ENCODE data around the gene CXCR4.
"Not testable (repeated sequence)": the region's sequence is repeated elsewhere in the genome, so short reads cannot be mapped to it uniquely, and the experiment has no call there.

The CXCR4 gene

DNA sequence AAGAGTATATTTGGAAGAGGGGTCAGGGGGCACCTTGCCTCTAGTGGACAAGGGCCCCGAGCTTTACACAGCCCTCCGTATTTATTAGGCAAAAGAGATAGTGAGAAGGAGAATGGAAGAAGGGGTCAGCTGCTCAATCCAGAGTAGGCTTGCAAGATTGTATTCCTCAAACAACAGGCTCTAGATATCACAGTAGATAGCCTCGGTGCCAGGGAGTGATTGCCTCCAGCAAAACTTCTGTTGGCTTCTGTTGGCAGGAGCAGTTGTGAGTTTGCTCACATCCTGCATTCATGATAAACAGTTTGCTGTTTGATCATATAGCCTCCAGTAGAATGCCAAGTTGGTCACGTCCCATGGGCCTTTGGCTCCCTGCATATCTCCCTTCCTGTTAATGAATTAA is 46.1 kb downstream of the CXCR4 start:
- DNase-seq = not testable (repeated sequence)

DNA sequence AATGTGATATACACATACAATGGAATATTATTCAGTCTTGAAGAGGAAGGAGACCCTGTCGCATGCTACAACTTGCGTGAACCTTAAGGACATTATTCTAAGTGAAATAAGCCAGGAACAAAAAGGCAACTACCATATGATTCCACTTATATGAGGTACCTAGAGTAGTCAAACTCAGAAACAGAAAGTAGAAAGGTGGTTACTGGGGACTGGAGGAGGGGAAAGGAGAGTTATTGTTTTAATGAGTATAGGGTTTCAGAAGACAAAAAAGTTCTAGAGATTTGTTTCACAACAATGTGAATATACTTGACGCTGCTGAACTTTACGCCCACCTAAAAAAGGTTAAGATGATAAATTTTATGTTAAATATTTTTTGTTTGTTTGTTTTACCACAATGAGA is 47.0 kb downstream of the CXCR4 start:
- DNase-seq = no peak

GRCh38 chr2:136069773-136070172 is 48.2 kb downstream of the CXCR4 start:
- no peak for DNase-seq

DNA sequence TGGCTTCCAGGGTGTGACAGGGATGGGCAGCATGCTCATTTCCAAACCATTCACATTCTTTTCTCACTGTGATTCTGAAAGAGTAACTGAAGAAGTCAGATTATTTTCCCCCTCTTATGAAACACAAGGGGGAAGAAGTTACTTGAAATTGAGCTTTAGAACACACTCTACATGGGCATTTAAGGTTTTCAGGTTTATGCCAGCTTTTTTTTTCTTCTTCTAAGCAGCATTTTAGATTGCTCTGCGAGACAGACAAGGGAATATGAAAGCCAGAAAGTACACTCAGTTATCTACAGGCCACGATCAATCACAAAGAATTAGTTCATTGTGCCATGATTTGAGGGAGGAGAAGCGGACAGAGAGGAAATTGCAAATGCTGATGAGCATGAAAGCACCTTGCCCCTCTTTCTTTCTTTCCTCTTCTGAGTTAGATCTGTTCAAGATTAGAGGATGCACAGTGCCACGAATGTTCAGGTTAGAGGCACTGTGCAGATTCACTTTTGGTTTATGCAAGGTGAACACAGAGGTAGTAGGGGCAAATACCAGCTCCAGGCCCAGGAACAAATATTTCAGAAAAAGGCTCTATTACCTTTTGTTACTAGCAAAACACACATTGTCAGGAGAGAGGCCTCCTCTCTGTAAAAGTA is 49.2 kb downstream of the CXCR4 start:
- DNase-seq = no peak

DNA sequence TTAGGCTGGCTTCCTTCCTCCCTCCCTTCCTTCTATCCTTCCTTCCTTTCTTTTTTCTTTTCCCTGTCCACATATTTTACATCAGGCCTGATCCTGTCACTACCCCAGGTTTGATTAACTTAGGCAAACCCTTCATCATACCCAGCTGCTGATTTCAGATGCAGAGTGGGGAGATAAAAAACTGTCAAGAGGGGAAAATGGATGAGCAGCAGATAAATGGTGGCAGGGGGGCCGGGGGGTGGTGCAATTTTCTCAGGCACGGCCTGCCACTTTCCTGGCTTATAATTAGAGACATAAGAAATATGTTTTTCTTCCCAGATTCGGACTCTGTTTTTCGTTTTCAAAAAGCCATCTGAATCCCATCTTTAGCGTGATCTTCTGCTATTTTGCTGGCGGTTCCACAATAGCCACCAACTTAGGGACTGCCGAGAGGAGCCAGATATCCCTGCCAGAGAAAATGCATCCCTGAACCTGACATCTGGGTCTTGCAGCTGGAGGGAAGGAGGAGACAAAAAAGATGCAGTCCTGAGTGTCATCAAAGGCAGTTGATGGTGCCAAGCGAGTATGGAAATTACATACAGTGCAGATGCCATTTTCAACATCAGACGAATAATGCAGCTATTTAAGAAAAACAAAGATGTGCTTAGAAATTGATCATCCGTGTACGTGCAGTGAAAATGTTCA is 49.9 kb downstream of the CXCR4 start:
- DNase-seq = no peak

- no peak for DNase-seq
Observed at GRCh38 chr2:136067459-136067858, 50.5 kb downstream of the CXCR4 start.

DNA sequence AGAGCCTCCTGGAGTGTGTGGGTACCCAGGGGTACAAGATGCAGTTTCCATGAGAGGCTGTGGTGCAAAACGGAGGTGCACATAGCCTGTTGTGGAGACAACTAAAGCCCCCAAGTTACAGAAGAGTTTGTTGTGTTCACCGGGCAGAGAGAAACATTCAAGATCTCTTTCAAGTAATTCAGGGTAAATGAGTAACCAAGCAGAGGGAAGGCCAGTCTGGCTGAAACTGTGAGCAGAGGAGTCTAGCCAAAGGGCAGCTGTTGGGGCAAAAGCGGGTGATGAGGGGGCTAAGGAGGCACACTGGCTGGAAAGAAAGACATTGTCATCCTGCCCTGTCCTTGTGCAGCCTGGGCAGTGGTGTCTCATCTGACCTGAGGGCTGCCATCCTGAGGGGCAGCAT is 52.0 kb downstream of the CXCR4 start:
- no peak for DNase-seq

DNA sequence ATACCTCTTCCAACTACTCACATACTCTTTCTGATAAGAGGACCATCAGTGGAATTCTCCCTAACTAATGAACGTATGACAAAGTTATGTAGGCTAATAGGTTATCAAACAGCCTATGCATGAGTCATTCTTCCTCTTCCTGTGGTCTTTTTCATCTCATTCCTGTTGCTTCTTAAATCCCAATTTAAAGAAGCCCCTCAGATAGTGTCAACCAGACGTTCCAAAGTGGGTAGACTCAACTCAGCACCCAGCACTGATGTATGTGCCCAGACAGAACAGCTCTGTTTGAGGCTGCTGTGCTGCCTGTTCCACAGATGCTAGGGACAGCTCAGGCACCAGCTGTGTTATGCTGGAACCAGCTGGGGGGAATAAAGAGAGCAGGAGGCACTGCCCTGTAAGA is 52.6 kb downstream of the CXCR4 start:
- no peak for DNase-seq

All from NCI-H1436 treated with DMSO at 0.1 percent for 48 hours (cell line).